ENCODE measurements around the gene SLFNL1.

GRCh38 chr1:41021526-41022308 is at the start of gene SLFNL1:
- TF ChIP-seq TAF1 (IDR thresholded peaks at IDR 0.05; ENCODE audit: low read depth) (no peak), EGR1 (IDR thresholded peaks at IDR 0.05) (no peak), CREB1 (IDR thresholded peaks at IDR 0.05; ENCODE audit: low read depth) (no peak), YY1 (IDR thresholded peaks at IDR 0.05; ENCODE audit: low read depth) (no peak), EP300 (IDR thresholded peaks at IDR 0.05; ENCODE audit: borderline replicate concordance) (no peak), TCF12 (IDR thresholded peaks at IDR 0.05; ENCODE audit: low read depth) (no peak), CEBPB (IDR thresholded peaks at IDR 0.05) (no peak), REST (IDR thresholded peaks at IDR 0.05; ENCODE audit: low read depth) (no peak), ZBTB7A (IDR thresholded peaks at IDR 0.05; ENCODE audit: low read depth) (no peak), TEAD4 (IDR thresholded peaks at IDR 0.05) (no peak)
- TF ChIP-seq, protein P1, sequence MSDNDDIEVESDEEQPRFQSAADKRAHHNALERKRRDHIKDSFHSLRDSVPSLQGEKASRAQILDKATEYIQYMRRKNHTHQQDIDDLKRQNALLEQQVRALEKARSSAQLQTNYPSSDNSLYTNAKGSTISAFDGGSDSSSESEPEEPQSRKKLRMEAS (IDR thresholded peaks at IDR 0.05), result no peak
